PC-3 (cell line): ENCODE results near the gene TMEM170B.

Experiments used
- CTCF ChIP-seq: fragments of 300-600 bp; sonication (generic); conservative IDR thresholded peaks from 2 replicates; pipeline ENCODE4 v1.5.1; 2017; ENCODE audit warnings: antibody characterized with exemption, low read depth, mild to moderate bottlenecking, low read length
- EZH2 ChIP-seq: fragments of 300-600 bp; sonication (generic); IDR thresholded peaks from one replicate; pipeline ENCODE4 v1.6.1; 2017; ENCODE audit warnings: antibody characterized with exemption, mild to moderate bottlenecking, low read length; ENCODE audit not compliant: unreplicated experiment

- TF ChIP-seq CTCF (no peak), EZH2 (no peak)
Measured at GRCh38 chr6:11527274-11527870, 10.2 kb upstream of the TMEM170B start.
